Measurements from ENCODE around the gene AHCYL1.
A peak's percentile ranks its signal among the peaks of the same experiment; 100 is the strongest.
"Not testable (repeated sequence)": the region's sequence is repeated elsewhere in the genome, so short reads cannot be mapped to it uniquely, and the experiment has no call there.

AHCYL1 gene

GRCh38 chr1:110002695-110003094 is 18.1 kb downstream of the AHCYL1 start:
- DNase-seq, result no peak

- DNase-seq, result no peak
Observed at GRCh38 chr1:110003747-110004428, 19.3 kb downstream of the AHCYL1 start.

- no peak for DNase-seq
Observed at GRCh38 chr1:110004583-110004982, 20.0 kb downstream of the AHCYL1 start.

GRCh38 chr1:110005971-110006370 is 21.4 kb downstream of the AHCYL1 start:
- DNase-seq, result no peak

- no peak for DNase-seq
Observed at GRCh38 chr1:110006516-110006915, 22.0 kb downstream of the AHCYL1 start.

- DNase-seq, result no peak
Observed at GRCh38 chr1:110007046-110007830, 22.7 kb downstream of the AHCYL1 start.

- no peak for DNase-seq
Observed at GRCh38 chr1:110008971-110009565, 24.5 kb downstream of the AHCYL1 start.

- no peak for DNase-seq
Observed at GRCh38 chr1:110011527-110012041, 27.0 kb downstream of the AHCYL1 start.

- DNase-seq, result no peak
Observed at GRCh38 chr1:110012100-110012780, 27.7 kb downstream of the AHCYL1 start.

- DNase-seq, result no peak
Observed at GRCh38 chr1:110017792-110018191, 33.2 kb downstream of the AHCYL1 start.

GRCh38 chr1:110018396-110018795 is 33.8 kb downstream of the AHCYL1 start:
- no peak for DNase-seq

- DNase-seq, result no peak
Observed at GRCh38 chr1:110019770-110020169, 35.2 kb downstream of the AHCYL1 start.

- no peak for DNase-seq
Observed at GRCh38 chr1:110021285-110021684, 36.7 kb downstream of the AHCYL1 start.

- DNase-seq, result no peak
Observed at GRCh38 chr1:110024613-110025012, 40.0 kb downstream of the AHCYL1 start.

- DNase-seq, result not testable (repeated sequence)
Observed at GRCh38 chr1:110030687-110031086, 46.1 kb downstream of the AHCYL1 start.

- no peak for DNase-seq
Observed at GRCh38 chr1:110032327-110032726, 47.8 kb downstream of the AHCYL1 start.

GRCh38 chr1:110033421-110033820 is 48.9 kb downstream of the AHCYL1 start:
- no peak for DNase-seq

GRCh38 chr1:110034040-110034450 is 49.5 kb downstream of the AHCYL1 start:
- DNase-seq, result no peak

GRCh38 chr1:110034451-110035235 is 50.1 kb downstream of the AHCYL1 start, which contains the start of gene STRIP1:
Gene STRIP1, plus strand, starts transcription at chr1:110034624. Its CDS starts 14 bp downstream, at chr1:110034638.
- DNase-seq, result peak; percentile 85

GRCh38 chr1:110035236-110035752 is 50.7 kb downstream of the AHCYL1 start:
- no peak for DNase-seq

GRCh38 chr1:110038271-110038670 is 53.7 kb downstream of the AHCYL1 start:
- DNase-seq, result no peak

- no peak for DNase-seq
Observed at GRCh38 chr1:110039641-110040040, 55.1 kb downstream of the AHCYL1 start.
